MG63 (cell line): ENCODE data around the gene HIVEP2. TPM values are rescaled to one million over a fixed set of nuclear protein-coding genes. Genes with fewer than 3 reads are reported as not detected.
A peak's percentile ranks its signal among the peaks of the same experiment; 100 is the strongest.
"Not testable (repeated sequence)": the region's sequence is repeated elsewhere in the genome, so short reads cannot be mapped to it uniquely, and the experiment has no call there.

Experiments used
- DNase-seq: peaks from one replicate; pipeline ENCODE4 v3.0.0-alpha.2; 2020
- H3K27me3 ChIP-seq: fragments of 250-450 bp; sonication (Bioruptor Pico); 2 replicates; pipeline ENCODE4 v1.5.1; 2020; ENCODE audit warnings: mild to moderate bottlenecking, moderate library complexity
- H3K36me3 ChIP-seq: fragments of 250-450 bp; sonication (Bioruptor Pico); 2 replicates; pipeline ENCODE4 v1.5.1; 2020; ENCODE audit warnings: mild to moderate bottlenecking, moderate library complexity
- H3K4me3 ChIP-seq: fragments of 250-450 bp; sonication (Bioruptor Pico); 2 replicates; pipeline ENCODE4 v1.5.1; 2020; ENCODE audit warnings: mild to moderate bottlenecking, moderate library complexity
- H3K9me3 ChIP-seq: fragments of 250-450 bp; sonication (Bioruptor Pico); 2 replicates; pipeline ENCODE4 v1.5.1; 2020; ENCODE audit warnings: mild to moderate bottlenecking, moderate library complexity
- total RNA-seq: library from RNA; depleted of rRNA; stranded (reverse); fragments of >200 nt; shearing (Covaris generic); gene quantifications from 2 replicates; pipeline ENCODE4 v1.2.3, GENCODE V29; 2014; ENCODE audit warnings: low replicate concordance; rRNA removed

Gene HIVEP2, protein sequence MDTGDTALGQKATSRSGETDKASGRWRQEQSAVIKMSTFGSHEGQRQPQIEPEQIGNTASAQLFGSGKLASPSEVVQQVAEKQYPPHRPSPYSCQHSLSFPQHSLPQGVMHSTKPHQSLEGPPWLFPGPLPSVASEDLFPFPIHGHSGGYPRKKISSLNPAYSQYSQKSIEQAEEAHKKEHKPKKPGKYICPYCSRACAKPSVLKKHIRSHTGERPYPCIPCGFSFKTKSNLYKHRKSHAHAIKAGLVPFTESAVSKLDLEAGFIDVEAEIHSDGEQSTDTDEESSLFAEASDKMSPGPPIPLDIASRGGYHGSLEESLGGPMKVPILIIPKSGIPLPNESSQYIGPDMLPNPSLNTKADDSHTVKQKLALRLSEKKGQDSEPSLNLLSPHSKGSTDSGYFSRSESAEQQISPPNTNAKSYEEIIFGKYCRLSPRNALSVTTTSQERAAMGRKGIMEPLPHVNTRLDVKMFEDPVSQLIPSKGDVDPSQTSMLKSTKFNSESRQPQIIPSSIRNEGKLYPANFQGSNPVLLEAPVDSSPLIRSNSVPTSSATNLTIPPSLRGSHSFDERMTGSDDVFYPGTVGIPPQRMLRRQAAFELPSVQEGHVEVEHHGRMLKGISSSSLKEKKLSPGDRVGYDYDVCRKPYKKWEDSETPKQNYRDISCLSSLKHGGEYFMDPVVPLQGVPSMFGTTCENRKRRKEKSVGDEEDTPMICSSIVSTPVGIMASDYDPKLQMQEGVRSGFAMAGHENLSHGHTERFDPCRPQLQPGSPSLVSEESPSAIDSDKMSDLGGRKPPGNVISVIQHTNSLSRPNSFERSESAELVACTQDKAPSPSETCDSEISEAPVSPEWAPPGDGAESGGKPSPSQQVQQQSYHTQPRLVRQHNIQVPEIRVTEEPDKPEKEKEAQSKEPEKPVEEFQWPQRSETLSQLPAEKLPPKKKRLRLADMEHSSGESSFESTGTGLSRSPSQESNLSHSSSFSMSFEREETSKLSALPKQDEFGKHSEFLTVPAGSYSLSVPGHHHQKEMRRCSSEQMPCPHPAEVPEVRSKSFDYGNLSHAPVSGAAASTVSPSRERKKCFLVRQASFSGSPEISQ (N-terminal part only)
- total RNA-seq: 2.4 and 3.1 TPM in 2 replicates

DNA sequence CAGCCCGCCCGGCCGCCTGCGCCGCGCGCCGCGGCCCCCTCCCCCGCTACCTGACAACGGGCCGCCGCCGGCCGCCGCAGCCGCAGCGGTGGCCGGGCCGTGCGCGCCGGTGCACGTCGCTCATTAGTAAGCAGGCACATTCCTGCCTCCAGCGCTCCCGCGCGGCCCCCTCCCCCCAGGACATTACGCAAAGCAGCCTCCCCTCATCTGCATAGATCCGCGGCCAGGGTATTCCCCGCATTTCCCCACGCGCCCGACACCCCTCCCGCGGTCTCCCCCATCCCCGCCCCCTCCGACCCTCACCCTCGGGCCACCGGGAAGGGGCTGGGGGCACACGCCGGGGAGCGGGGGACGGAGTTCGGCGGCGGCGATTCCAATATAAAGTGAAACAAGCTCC is at the start of gene HIVEP2:
Gene HIVEP2 (minus strand): TSS at position 128 of the 397 bp plus-strand sequence. CDS start 170,438 bp downstream, outside the sequence.
- peak; percentile 81 for DNase-seq
- no peaks in the 10 kb centered on the region for H3K9me3 ChIP-seq
- no peaks in the 10 kb centered on the region for H3K36me3 ChIP-seq
- no peaks in the 10 kb centered on the region for H3K27me3 ChIP-seq
- H3K4me3 ChIP-seq: peak within 1 kb of the TSS; percentile 85

DNA sequence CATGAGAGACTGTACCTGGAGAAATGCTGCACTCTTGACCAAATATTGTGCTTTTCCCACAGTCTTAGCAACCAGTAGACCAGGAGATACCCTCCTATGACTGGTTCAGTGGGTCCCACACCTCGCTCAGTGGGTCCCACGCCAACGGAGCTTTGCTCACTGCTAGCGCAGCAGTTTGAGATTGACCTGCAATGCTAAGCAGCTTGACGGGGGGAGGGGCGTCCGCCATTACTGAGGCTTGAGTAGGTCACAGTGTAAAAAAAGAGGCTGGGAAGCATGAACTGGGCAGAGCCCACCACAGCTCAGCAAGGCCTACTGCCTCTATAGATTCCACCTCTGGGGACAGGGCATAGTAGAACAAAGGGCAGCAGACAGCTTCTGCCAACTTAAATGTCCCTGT is 49.0 kb upstream of the HIVEP2 start:
- Histone ChIP-seq H3K9me3 (no peaks in the 10 kb centered on the region), H3K36me3 (no peaks in the 10 kb centered on the region), H3K27me3 (no peaks in the 10 kb centered on the region), H3K4me3 (no peak overlapping the region)
- no peak for DNase-seq

GRCh38 chr6:142987490-142987889 is 42.5 kb upstream of the HIVEP2 start:
- H3K27me3 ChIP-seq: no peaks in the 10 kb centered on the region
- no peak overlapping the region for H3K4me3 ChIP-seq
- no peak for DNase-seq
- H3K9me3 ChIP-seq: no peaks in the 10 kb centered on the region; the same call in 1 of the 2 replicates
- no peaks in the 10 kb centered on the region for H3K36me3 ChIP-seq

- DNase-seq: no peak
- Histone ChIP-seq H3K9me3 (peaks cover 5% of the 10 kb centered on the region), H3K36me3 (no peaks in the 10 kb centered on the region), H3K4me3 (no peak overlapping the region), H3K27me3 (no peaks in the 10 kb centered on the region)
Measured at GRCh38 chr6:142985281-142985680, 40.3 kb upstream of the HIVEP2 start.

DNA sequence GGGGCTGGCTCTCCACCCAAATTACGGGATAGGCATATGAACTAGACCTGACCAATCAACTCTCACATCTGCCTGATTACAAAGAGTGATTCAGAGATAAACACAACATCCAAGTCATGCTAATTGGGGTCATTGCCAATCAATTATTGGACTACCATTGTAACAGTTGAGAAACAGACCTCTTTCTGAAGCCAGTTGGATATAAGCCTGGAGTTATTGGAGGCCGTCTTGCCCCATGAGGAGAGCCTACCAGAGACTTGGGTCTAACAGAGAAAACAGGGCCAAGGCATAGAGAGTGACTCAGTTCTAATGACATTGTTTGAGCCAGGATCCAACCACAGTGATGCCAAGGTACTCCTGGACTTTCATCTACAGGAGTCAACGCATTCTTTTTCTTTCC is 39.4 kb upstream of the HIVEP2 start:
- DNase-seq: peak; percentile 77
- H3K9me3 ChIP-seq: peaks cover 5% of the 10 kb centered on the region
- no peaks in the 10 kb centered on the region for H3K36me3 ChIP-seq
- no peak overlapping the region for H3K4me3 ChIP-seq
- H3K27me3 ChIP-seq: no peaks in the 10 kb centered on the region

- Histone ChIP-seq H3K9me3 (peaks cover 3% of the 10 kb centered on the region; the same call in 1 of the 2 replicates), H3K4me3 (no peak overlapping the region), H3K36me3 (no peaks in the 10 kb centered on the region), H3K27me3 (no peaks in the 10 kb centered on the region)
- DNase-seq: no peak
Measured at GRCh38 chr6:142975365-142975764, 30.4 kb upstream of the HIVEP2 start.

- not testable (repeated sequence) for H3K36me3 ChIP-seq, H3K27me3 ChIP-seq, H3K9me3 ChIP-seq, H3K4me3 ChIP-seq, DNase-seq
Measured at GRCh38 chr6:142970941-142971340, 26.0 kb upstream of the HIVEP2 start.

GRCh38 chr6:142968601-142969000 is 23.6 kb upstream of the HIVEP2 start:
- no peak overlapping the region for H3K4me3 ChIP-seq
- H3K27me3 ChIP-seq: no peaks in the 10 kb centered on the region
- no peak for DNase-seq
- no peaks in the 10 kb centered on the region for H3K9me3 ChIP-seq
- no peaks in the 10 kb centered on the region for H3K36me3 ChIP-seq

DNA sequence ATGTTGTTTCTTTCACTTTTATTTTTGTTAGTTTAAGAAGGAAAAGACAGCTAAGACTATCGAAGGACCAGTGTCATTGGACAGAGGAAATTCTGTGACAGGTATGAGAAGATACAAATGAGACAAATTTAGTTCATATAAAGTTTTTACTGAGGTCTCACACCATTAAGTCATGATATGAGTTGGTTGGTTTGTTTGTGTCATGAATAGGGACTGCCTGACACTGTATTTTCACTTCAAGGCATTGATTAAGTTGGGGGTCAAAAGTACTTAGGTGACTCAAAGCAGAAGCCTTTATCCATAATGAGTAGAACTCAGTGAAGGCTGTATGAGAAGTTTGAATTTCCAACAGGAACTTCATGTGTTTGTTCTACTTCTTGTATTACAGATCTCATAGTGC is 21.3 kb upstream of the HIVEP2 start:
- Histone ChIP-seq H3K27me3 (no peaks in the 10 kb centered on the region), H3K9me3 (peaks cover 2% of the 10 kb centered on the region; the same call in 1 of the 2 replicates), H3K36me3 (no peaks in the 10 kb centered on the region), H3K4me3 (no peak overlapping the region)
- DNase-seq: no peak

DNA sequence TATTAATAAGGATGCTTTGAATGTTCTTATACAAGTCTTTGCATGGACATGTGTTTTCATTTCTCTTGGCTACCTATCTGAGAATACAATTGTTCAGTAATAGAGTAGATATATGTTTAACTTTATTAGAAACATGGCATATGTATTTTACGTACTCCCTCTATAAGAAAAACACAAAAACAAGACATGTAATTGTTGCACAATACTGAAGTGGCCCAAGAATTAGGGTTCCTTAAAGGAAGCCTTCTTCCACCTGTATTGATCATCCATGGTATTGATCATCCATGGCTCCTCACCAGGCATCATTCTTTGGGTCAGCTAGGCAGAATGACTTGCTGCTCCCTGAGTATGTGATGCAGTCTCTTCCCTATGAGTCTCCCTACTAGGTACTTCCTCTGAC is 20.2 kb upstream of the HIVEP2 start:
- no peaks in the 10 kb centered on the region for H3K36me3 ChIP-seq
- H3K4me3 ChIP-seq: no peak overlapping the region
- peaks cover 9% of the 10 kb centered on the region for H3K9me3 ChIP-seq
- no peaks in the 10 kb centered on the region for H3K27me3 ChIP-seq
- no peak for DNase-seq

GRCh38 chr6:142960098-142960497 is 15.1 kb upstream of the HIVEP2 start:
- peaks cover 9% of the 10 kb centered on the region for H3K9me3 ChIP-seq
- no peak overlapping the region for H3K4me3 ChIP-seq
- H3K36me3 ChIP-seq: no peaks in the 10 kb centered on the region
- DNase-seq: no peak
- H3K27me3 ChIP-seq: no peaks in the 10 kb centered on the region

- Histone ChIP-seq H3K9me3 (peaks cover 9% of the 10 kb centered on the region), H3K27me3 (no peaks in the 10 kb centered on the region), H3K4me3 (no peak overlapping the region), H3K36me3 (no peaks in the 10 kb centered on the region)
- DNase-seq: no peak
Measured at GRCh38 chr6:142958343-142958742, 13.4 kb upstream of the HIVEP2 start.

- H3K9me3 ChIP-seq: peaks cover 9% of the 10 kb centered on the region
- no peaks in the 10 kb centered on the region for H3K36me3 ChIP-seq
- DNase-seq: no peak
- H3K4me3 ChIP-seq: no peak overlapping the region
- H3K27me3 ChIP-seq: no peaks in the 10 kb centered on the region
Measured at GRCh38 chr6:142956726-142957125, 11.8 kb upstream of the HIVEP2 start.

GRCh38 chr6:142954844-142955243 is 9.9 kb upstream of the HIVEP2 start:
- H3K9me3 ChIP-seq: no peaks in the 10 kb centered on the region
- H3K4me3 ChIP-seq: no peak overlapping the region
- no peaks in the 10 kb centered on the region for H3K27me3 ChIP-seq
- H3K36me3 ChIP-seq: no peaks in the 10 kb centered on the region
- no peak for DNase-seq

DNA sequence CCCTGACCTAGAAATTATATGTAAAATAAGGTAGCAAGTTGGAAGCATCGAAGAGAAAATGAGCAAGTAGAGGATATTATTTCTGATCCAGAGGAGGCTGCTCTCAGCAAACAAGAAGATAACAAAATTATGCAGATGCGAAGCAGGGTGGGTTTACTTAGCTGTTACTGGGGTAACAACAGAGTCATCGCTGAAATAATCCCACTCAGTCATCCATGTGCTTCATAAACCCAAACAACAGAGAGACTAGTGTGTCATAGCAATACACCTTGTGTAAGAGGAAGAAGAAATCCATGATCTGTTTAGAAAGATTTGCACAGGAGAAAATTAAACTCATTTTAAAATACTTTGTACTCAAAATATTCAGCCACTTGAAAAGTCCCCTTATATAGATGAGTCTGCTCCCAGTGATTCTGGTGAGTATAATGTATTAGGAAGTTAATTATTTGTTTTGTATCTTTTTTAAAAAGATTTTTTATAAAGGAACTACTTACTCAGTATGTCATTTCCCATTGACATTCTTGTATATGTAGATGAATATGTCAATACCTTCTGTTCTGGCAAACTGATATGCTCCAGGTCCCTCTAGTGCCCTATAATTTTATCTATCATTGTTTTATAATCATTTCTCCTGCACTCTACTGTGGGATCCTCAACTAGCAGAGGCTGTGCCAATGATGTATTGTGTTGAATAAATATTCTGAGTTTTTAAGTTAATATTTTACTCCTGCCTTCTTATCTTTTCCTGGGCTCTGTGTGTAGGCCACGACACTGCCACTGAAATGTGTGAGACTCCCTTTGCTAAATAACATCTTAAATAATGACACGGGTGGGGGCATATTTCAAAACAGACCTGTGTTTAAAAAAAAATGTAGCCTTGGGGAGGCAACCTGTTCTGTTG is 8.6 kb upstream of the HIVEP2 start:
- Histone ChIP-seq H3K27me3 (no peaks in the 10 kb centered on the region), H3K4me3 (no peak overlapping the region), H3K9me3 (no peaks in the 10 kb centered on the region), H3K36me3 (no peaks in the 10 kb centered on the region)
- DNase-seq: no peak

- Histone ChIP-seq H3K27me3 (no peaks in the 10 kb centered on the region), H3K36me3 (no peaks in the 10 kb centered on the region), H3K9me3 (no peaks in the 10 kb centered on the region), H3K4me3 (no peak overlapping the region)
- no peak for DNase-seq
Measured at GRCh38 chr6:142952614-142953013, 7.6 kb upstream of the HIVEP2 start.
